Stomach (tissue), 9 donors: Measurements from ENCODE around the gene EI24. TPM values are rescaled to one million over a fixed set of nuclear protein-coding genes. Genes with fewer than 3 reads are reported as not detected.

Source experiments
- DNase-seq, 2 donors: peaks; one replicate each; pipeline versions ENCODE4 v3.0.0 to v3.0.0-alpha.2; 2013 to 2019
- H3K27ac ChIP-seq, 5 donors: fragments of 200-600 bp in 4 of 5; sonication (generic) in 4 of 5; one replicate each; pipeline ENCODE4 v1.5.1; 2013 to 2019; ENCODE audit warnings: mild to moderate bottlenecking in 1 of 5, moderate library complexity in 1 of 5
- H3K27me3 ChIP-seq, 3 donors: fragments of 200-600 bp; sonication (generic); one replicate each; pipeline ENCODE4 v1.5.1; 2017 to 2019; ENCODE audit warnings: mixed run types in 1 of 3
- H3K36me3 ChIP-seq, 4 donors: fragments of 200-600 bp; sonication (generic); 1 replicate in 3 of 4; 2 replicates in 1 of 4; pipeline ENCODE4 v1.5.1; 2016 to 2019
- H3K4me1 ChIP-seq, 4 donors: fragments of 200-600 bp; sonication (generic); one replicate each; pipeline ENCODE4 v1.5.1; 2016 to 2019
- H3K4me3 ChIP-seq, 4 donors: fragments of 200-600 bp; sonication (generic) in 3 of 4; one replicate each; pipeline ENCODE4 v1.5.1; 2016 to 2019; ENCODE audit warnings: mild to moderate bottlenecking in 1 of 4
- H3K9me3 ChIP-seq, 4 donors: fragments of 200-600 bp; sonication (generic); one replicate each; pipeline ENCODE4 v1.5.1; 2016 to 2019
- EP300 ChIP-seq: sonication (generic); formaldehyde crosslinking; IDR thresholded peaks from one replicate; pipeline ENCODE4 v1.6.1; 2017; ENCODE audit warnings: antibody characterized with exemption
- POLR2A ChIP-seq, 4 donors: fragments of 450-650 bp; IDR thresholded peaks; one replicate each; pipeline ENCODE4 v1.6.1; 2016; ENCODE audit warnings: antibody characterized with exemption in 4 of 4, control low read depth in 2 of 4, mild to moderate bottlenecking in 1 of 4, moderate library complexity in 1 of 4
- POLR2AphosphoS5 ChIP-seq, 3 donors: sonication (generic); formaldehyde crosslinking; IDR thresholded peaks; one replicate each; pipeline ENCODE4 v1.6.1; 2016; ENCODE audit warnings: antibody characterized with exemption in 3 of 3
- WGBS, 5 donors: extraction: QIAGEN DNeasy Blood & Tissue Kit in 3 of 5; methylation state at CpG; one replicate each; pipeline versions ENCODE4 v1.1.5 to v1.1.7; 2013 to 2018; 5-methylcytosine and 5-hydroxymethylcytosine counted together
- intact Hi-C: fragments of 100-400 bp; cut with DNase I; formaldehyde crosslinking; loops from one replicate; pipeline ENCODE4 v1.15.1; 2023; ENCODE audit warnings: low total_unique reads
- polyA plus RNA-seq, 3 donors: library from polyadenylated mRNA; stranded (reverse); fragments of 200-250 nt; gene quantifications; one replicate each; pipeline ENCODE4 v1.2.3, GENCODE V29; 2013
- total RNA-seq, 5 donors: library from RNA; depleted of rRNA; stranded (reverse); fragments of >200 nt; gene quantifications; one replicate each; pipeline versions ENCODE4 v1.1.0 to v1.2.3, GENCODE V29; 2014 to 2016
- TF ChIP-seq, protein P1 (sequence below), 7 experiments: fragments of 450-650 bp in 4 of 7; fragments of 200-600 bp in 3 of 7; sonication (generic) in 3 of 7; IDR thresholded peaks; one replicate each; pipeline ENCODE4 v1.5.1; 2016 to 2019; ENCODE audit warnings: antibody characterized with exemption in 7 of 7, control low read depth in 2 of 7, mild to moderate bottlenecking in 1 of 7
- donor health status: healthy with polysubstance abuse.
- donor health status: Bipolar disorder and iron deficiency.
- donor health status: healthy.

The EI24 gene
- total and polyA plus RNA-seq, 8 donors, result 42.8 to 169 (median 87.7) TPM

DNA sequence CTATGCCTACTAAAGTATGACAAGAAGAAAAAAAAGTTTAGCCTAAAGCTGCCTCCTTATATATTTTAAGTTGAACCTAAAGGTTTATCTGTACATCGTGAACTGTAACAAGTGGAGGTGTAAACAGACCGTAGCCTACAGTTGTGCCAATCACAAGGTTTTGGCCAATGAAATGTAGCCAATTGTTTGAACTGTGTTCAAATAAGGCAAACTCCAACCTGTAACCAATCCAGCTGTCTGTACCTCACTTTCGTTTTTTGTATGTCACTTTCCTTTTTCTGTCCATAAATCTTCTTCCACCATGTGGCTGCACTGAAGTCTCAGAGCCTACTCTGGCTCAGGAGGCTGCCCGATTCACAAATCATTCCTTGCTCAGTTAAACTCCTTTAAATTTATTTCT, 6.8 kb upstream of the EI24 start:
- intact Hi-C loops, result no loop called here
- no peaks in the 10 kb centered on the region for H3K27me3 ChIP-seq
- H3K4me3 ChIP-seq, result no peak overlapping the region
- TF ChIP-seq POLR2AphosphoS5 (IDR thresholded peaks at IDR 0.05), result no peak
- TF ChIP-seq, protein P1, sequence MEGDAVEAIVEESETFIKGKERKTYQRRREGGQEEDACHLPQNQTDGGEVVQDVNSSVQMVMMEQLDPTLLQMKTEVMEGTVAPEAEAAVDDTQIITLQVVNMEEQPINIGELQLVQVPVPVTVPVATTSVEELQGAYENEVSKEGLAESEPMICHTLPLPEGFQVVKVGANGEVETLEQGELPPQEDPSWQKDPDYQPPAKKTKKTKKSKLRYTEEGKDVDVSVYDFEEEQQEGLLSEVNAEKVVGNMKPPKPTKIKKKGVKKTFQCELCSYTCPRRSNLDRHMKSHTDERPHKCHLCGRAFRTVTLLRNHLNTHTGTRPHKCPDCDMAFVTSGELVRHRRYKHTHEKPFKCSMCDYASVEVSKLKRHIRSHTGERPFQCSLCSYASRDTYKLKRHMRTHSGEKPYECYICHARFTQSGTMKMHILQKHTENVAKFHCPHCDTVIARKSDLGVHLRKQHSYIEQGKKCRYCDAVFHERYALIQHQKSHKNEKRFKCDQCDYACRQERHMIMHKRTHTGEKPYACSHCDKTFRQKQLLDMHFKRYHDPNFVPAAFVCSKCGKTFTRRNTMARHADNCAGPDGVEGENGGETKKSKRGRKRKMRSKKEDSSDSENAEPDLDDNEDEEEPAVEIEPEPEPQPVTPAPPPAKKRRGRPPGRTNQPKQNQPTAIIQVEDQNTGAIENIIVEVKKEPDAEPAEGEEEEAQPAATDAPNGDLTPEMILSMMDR (IDR thresholded peaks at IDR 0.05), result no peak
- no peak for TF ChIP-seq POLR2A (IDR thresholded peaks at IDR 0.05)
- no peak for TF ChIP-seq EP300
- 62 to 76% (median 63%) methylated on average over 4 of the region's 4 CpGs for WGBS, 5 donors
- H3K9me3 ChIP-seq, result no peaks in the 10 kb centered on the region
- H3K4me1 ChIP-seq, result no peaks in the 10 kb centered on the region
- no peaks in the 10 kb centered on the region for H3K36me3 ChIP-seq
- H3K27ac ChIP-seq, result no peak overlapping the region
- DNase-seq, result no peak

DNA sequence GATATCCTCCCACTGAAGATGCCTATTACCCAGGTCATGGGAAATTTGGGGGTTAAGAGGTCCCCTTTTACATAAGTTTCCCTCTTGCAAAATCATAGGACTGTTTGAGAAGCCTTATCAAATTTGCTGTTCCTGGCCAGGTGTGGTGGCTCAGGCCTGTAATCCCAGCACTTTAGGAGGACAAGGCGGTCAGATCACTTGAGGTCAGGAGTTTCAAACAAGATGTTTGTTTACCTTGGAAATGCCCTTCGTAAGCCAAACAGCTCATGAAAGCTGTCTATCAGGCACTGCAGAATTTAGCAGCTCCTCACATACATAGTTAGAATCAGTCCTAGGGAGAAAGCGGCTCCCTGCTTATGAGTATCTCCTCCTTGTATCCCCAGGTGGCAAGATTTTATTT, 4.9 kb upstream of the EI24 start:
- WGBS, 5 donors, result 29 to 67% (median 40%) methylated on average over 3 of the region's 3 CpGs

DNA sequence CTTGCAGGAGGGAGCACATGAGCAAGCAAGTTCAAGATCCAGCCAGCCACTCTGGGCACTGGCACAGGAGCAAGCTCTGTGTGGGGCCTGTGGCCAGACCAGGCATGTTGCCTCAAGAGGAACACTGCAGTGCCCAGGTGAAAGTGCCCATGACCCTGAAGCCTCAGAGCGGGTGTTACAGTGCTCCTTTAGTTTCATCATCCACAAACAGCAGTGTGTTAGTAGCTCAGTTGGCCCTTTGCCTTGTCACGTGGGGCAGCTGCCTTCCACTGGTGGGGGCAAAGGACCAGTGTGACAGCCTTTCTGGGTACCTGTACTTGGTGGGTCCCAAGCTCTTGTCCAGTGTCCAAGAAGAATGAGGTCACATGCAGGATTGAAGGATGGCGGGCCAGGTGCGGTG, 3.0 kb upstream of the EI24 start:
- Histone ChIP-seq H3K4me3 (no peak overlapping the region), H3K4me1 (peaks cover 12 to 20% (median 16%) of the 10 kb centered on the region in 4 donors), H3K36me3 (no peaks in the 10 kb centered on the region), H3K9me3 (no peaks in the 10 kb centered on the region), H3K27me3 (no peaks in the 10 kb centered on the region), H3K27ac (no peak overlapping the region)
- TF ChIP-seq, protein P1 (IDR thresholded peaks at IDR 0.05), result no peak
- TF ChIP-seq EP300, result no peak
- TF ChIP-seq POLR2AphosphoS5 (IDR thresholded peaks at IDR 0.05), result no peak
- TF ChIP-seq POLR2A (IDR thresholded peaks at IDR 0.05), result no peak
- intact Hi-C loops, result no loop called here
- DNase-seq, result no peak
- 96 to 100% (median 97%) methylated on average over 4 of the region's 4 CpGs for WGBS, 5 donors

More for the DNA sequence above, 4.9 kb upstream of the EI24 start:
- intact Hi-C loops, result no loop called here
- TF ChIP-seq POLR2AphosphoS5 (IDR thresholded peaks at IDR 0.05), result peak in 1 of 3 donors; percentile 21
- no peak for TF ChIP-seq EP300
- Histone ChIP-seq H3K4me1 (peaks cover 0 to 5% (median 2%) of the 10 kb centered on the region in 4 donors), H3K4me3 (no peak overlapping the region), H3K27me3 (no peaks in the 10 kb centered on the region), H3K36me3 (no peaks in the 10 kb centered on the region), H3K9me3 (no peaks in the 10 kb centered on the region), H3K27ac (no peak overlapping the region)
- peak in 1 of 2 donors; percentile 43 for DNase-seq

DNA sequence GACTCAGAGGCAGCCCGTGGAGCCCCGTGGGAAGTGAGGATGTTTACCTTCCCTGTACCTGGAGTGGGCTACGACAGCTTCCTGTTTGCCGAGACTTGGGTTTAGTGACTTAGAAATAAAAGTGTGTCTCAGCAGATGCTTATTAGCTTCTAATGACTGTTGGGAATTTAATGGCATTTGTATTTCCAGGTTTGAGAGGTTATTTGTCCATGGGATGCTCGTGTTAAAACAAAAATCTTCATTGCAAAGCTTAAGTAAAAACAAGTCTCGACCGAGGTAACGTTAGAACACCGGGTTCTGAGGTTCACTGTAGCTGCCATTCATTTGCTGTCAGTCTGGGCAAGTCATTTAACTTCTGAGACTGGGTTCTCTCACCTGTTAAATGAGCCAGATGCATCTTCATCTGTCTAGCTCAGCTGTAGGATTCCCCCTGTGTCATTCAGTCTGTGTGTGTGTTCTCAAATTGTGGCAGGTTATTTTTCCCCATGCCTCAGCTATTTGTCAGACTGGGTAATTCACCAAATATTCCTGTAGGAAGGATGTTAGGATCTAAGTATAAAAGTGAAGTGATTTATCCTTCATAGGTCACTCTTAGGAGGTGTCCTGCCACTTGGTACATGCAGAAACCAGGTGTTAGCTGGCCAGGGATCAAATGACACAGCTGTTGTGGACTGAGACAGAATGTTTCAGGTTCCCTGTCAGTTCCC, 791 bp downstream of the EI24 start:
- Histone ChIP-seq H3K4me3 (peak overlapping the region; percentile 88 to 99 (median 90)), H3K27ac (peak overlapping the region; percentile 76 to 97 (median 88)), H3K27me3 (no peaks in the 10 kb centered on the region), H3K36me3 (peaks cover 18 to 28% (median 24%) of the 10 kb centered on the region in 4 donors), H3K4me1 (peaks cover 12 to 33% (median 20%) of the 10 kb centered on the region in 4 donors), H3K9me3 (no peaks in the 10 kb centered on the region)
- DNase-seq, result peak; percentile 15 to 39
- WGBS, 5 donors, result 0 to 3% (median 1%) methylated on average over 9 of the region's 9 CpGs
- TF ChIP-seq EP300 (no peak), POLR2A (IDR thresholded peaks at IDR 0.05) (no peak), POLR2AphosphoS5 (IDR thresholded peaks at IDR 0.05) (no peak)
- TF ChIP-seq, protein P1 (IDR thresholded peaks at IDR 0.05), result no peak
- intact Hi-C loops, result no loop called here

DNA sequence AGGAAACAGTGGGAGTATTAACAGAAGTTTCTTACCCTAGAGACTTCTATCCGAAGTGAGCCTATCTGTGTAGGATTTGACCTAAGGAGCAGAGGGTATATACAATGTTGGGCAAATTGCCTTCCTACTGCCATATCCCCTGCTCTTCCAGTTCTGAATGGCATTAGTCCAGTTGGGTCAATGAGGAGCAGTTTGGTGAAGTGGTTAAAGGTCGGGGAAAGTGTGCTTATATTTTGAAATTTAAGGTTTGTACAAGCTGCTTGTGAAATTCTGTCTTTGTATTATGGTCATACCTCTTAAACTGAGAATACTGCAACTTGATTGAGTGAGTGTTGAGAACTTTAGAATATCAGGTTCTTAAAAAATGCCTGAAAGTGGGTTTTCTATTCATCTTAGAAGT, 1.7 kb downstream of the EI24 start:
- TF ChIP-seq, protein P1 (IDR thresholded peaks at IDR 0.05), result no peak
- TF ChIP-seq POLR2AphosphoS5 (IDR thresholded peaks at IDR 0.05) (no peak), EP300 (no peak), POLR2A (IDR thresholded peaks at IDR 0.05) (no peak)
- peak overlapping the region in 1 of 4 donors; percentile 89 for H3K4me3 ChIP-seq
- no peak for DNase-seq
- H3K27me3 ChIP-seq, result no peaks in the 10 kb centered on the region
- intact Hi-C loops, result no loop called here
- peaks cover 25 to 37% (median 33%) of the 10 kb centered on the region in 4 donors for H3K36me3 ChIP-seq
- H3K4me1 ChIP-seq, result peaks cover 12 to 33% (median 20%) of the 10 kb centered on the region in 4 donors
- WGBS, 5 donors, result 47 to 62% (median 59%) methylated on average over 2 of the region's 2 CpGs
- H3K9me3 ChIP-seq, result no peaks in the 10 kb centered on the region
- H3K27ac ChIP-seq, result peak overlapping the region in 3 of 5 donors; percentile 43 to 97 (median 93)
